CD8-positive, alpha-beta memory T cell (primary cell): ENCODE data around the gene CAND2. TPM values are rescaled to one million over a fixed set of nuclear protein-coding genes. Genes with fewer than 3 reads are reported as not detected.

ENCODE experiments used
- CTCF ChIA-PET: fragments of 350-600 bp; sonication (Branson Sonifier 250); formaldehyde crosslinking; loops from one replicate; lab custom pipeline; 2021; ENCODE audit warnings: antibody characterized with exemption; lab: Charles Lee
- POLR2A ChIA-PET: fragments of 350-600 bp; sonication (Branson Sonifier 250); formaldehyde crosslinking; loops from one replicate; lab custom pipeline; 2021; ENCODE audit warnings: antibody characterized with exemption; lab: Charles Lee
- DNase-seq, 5 donors: peaks; one replicate each; pipeline versions ENCODE4 v3.0.0 to v3.0.0-alpha.2; 2020 to 2022; ENCODE audit warnings: mixed read lengths in 1 of 5
- H3K27ac ChIP-seq: one replicate; pipeline ENCODE4 v1.7.0; 2013; ENCODE audit warnings: low read depth, mild to moderate bottlenecking, low read length, moderate library complexity
- H3K27me3 ChIP-seq: 2 replicates; pipeline ENCODE4 v1.7.0; 2013; ENCODE audit warnings: low read length, mild to moderate bottlenecking; ENCODE audit not compliant: insufficient read depth, poor library complexity, severe bottlenecking
- H3K36me3 ChIP-seq: 2 replicates; pipeline ENCODE4 v1.7.0; 2013; ENCODE audit warnings: mild to moderate bottlenecking, low read length, moderate library complexity; ENCODE audit not compliant: insufficient read depth
- H3K4me1 ChIP-seq: 2 replicates; pipeline ENCODE4 v1.7.0; 2013; ENCODE audit warnings: mild to moderate bottlenecking, low read length, moderate library complexity; ENCODE audit not compliant: insufficient read depth
- H3K4me3 ChIP-seq: 2 replicates; pipeline ENCODE4 v1.7.0; 2013; ENCODE audit warnings: mild to moderate bottlenecking, low read length
- H3K9me3 ChIP-seq: 2 replicates; pipeline ENCODE4 v1.7.0; 2013; ENCODE audit warnings: mild to moderate bottlenecking, low read length
- H3K27ac Mint-ChIP-seq, 8 donors: one replicate each; pipeline ENCODE4 v1.8.0; 2020 to 2021; ENCODE audit warnings: mixed read lengths in 8 of 8, mild to moderate bottlenecking in 6 of 8, inconsistent platforms in 3 of 8, moderate library complexity in 3 of 8
- H3K27me3 Mint-ChIP-seq, 2 donors: one replicate each; pipeline ENCODE4 v1.8.0; 2020 to 2021; ENCODE audit warnings: mixed read lengths in 2 of 2, mild to moderate bottlenecking in 1 of 2, moderate library complexity in 1 of 2
- H3K36me3 Mint-ChIP-seq, 3 donors: one replicate each; pipeline ENCODE4 v1.8.0; 2020 to 2021; ENCODE audit warnings: mixed read lengths in 3 of 3, inconsistent platforms in 1 of 3, mild to moderate bottlenecking in 1 of 3
- H3K4me1 Mint-ChIP-seq, 3 donors: one replicate each; pipeline ENCODE4 v1.8.0; 2020 to 2021; ENCODE audit warnings: mixed read lengths in 3 of 3, inconsistent platforms in 1 of 3, mild to moderate bottlenecking in 1 of 3
- H3K4me3 Mint-ChIP-seq, 7 donors: one replicate each; pipeline ENCODE4 v1.8.0; 2020 to 2021; ENCODE audit warnings: mixed read lengths in 7 of 7, mild to moderate bottlenecking in 6 of 7, moderate library complexity in 4 of 7, inconsistent platforms in 2 of 7
- H3K9me3 Mint-ChIP-seq, 5 donors: one replicate each; pipeline ENCODE4 v1.8.0; 2020 to 2022; ENCODE audit warnings: mixed read lengths in 5 of 5, mild to moderate bottlenecking in 3 of 5, moderate library complexity in 2 of 5, inconsistent platforms in 1 of 5
- polyA plus RNA-seq: library from polyadenylated mRNA; unstranded; fragments of 300-500 nt; fragmentation: Illumina TruSeq; gene quantifications from one replicate; pipeline ENCODE4 v1.2.3, GENCODE V29; 2021
- total RNA-seq, 2 experiments: library from RNA; stranded (reverse); gene quantifications; one replicate each; pipeline ENCODE4 v1.2.3, GENCODE V29; 2021

Gene CAND2
- total and polyA plus RNA-seq, 3 experiments from 2014 or later, result 1.0 to 2.1 (median 1.1) TPM

DNA sequence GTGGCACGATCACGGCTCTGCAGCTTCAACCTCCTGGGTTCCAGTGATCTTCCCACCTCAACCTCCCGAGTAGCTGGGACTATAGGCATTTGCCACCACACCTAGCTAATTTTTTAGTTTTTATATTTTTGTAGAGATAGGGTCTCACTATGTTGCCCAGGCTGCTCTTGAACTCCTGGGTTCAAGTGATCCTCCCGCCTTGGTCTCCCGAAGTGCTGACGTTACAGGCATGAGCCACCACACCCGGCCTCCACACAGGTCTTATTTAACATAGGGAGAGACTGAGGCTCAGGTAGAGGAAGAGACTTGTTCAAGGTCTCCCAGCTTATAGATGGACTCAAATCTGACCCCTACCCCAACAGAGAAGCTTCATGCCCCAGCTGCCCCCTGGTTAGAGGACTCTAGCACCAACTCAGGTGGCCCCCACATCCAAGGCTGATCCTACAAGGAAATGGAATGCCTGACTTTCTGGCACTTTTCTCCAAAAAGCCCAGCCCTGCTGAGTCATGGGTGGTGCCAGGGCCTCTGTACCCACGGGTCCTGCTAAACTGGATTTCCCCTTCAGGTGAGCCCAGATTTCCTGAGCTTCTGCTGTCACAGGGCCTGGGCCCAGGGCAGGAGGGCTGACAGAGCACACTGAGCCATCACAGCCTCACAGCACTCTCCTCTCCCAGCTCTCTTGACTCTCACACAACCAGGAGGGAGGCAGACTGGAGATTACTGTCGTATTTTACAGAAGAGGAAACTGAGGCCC lies 43.0 kb upstream of the CAND2 start:
- H3K4me3 Mint-ChIP-seq, result no peak overlapping the region
- Histone ChIP-seq H3K4me1 (no peaks in the 10 kb centered on the region), H3K4me3 (no peak overlapping the region), H3K36me3 (no peaks in the 10 kb centered on the region), H3K27ac (no peak overlapping the region), H3K27me3 (no peaks in the 10 kb centered on the region), H3K9me3 (no peaks in the 10 kb centered on the region)
- CTCF ChIA-PET, result no interaction called here
- H3K27ac Mint-ChIP-seq, result no peak overlapping the region
- DNase-seq, result no peak
- H3K36me3 Mint-ChIP-seq, result no peaks in the 10 kb centered on the region
- H3K9me3 Mint-ChIP-seq, result peaks cover 0 to 3% (median 0%) of the 10 kb centered on the region in 5 donors
- H3K27me3 Mint-ChIP-seq, result peaks cover 8 to 12% of the 10 kb centered on the region in 2 donors
- H3K4me1 Mint-ChIP-seq, result peaks cover 6 to 13% (median 12%) of the 10 kb centered on the region in 3 donors
- POLR2A ChIA-PET, result no interaction called here

DNA sequence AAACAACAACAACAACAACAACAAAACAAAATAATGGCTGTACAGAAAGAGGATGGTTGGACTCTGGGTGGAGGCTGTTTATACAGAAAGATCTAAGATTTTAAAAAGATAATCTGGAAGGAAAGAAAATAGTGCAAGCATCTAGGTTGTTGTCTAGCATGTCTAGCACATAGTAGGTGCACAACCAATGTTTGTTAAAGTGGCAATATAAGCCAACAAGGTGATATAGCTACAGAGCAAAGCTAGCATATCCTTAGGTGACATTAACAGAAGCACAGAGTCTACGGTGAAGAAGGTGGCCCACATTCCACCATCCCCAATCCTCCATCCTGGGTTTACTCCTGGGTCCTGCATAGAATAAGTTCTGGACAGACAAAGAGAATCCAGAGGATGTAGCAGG lies 42.2 kb upstream of the CAND2 start:
- POLR2A ChIA-PET, result no interaction called here
- Mint-ChIP-seq H3K27me3 (peaks cover 8 to 12% of the 10 kb centered on the region in 2 donors), H3K4me3 (no peak overlapping the region), H3K9me3 (peaks cover 0 to 3% (median 0%) of the 10 kb centered on the region in 5 donors), H3K36me3 (no peaks in the 10 kb centered on the region), H3K27ac (no peak overlapping the region), H3K4me1 (peaks cover 6 to 13% (median 12%) of the 10 kb centered on the region in 3 donors)
- Histone ChIP-seq H3K36me3 (no peaks in the 10 kb centered on the region), H3K27ac (no peak overlapping the region), H3K4me1 (no peaks in the 10 kb centered on the region), H3K9me3 (no peaks in the 10 kb centered on the region), H3K4me3 (no peak overlapping the region), H3K27me3 (no peaks in the 10 kb centered on the region)
- DNase-seq, result no peak
- CTCF ChIA-PET, result no interaction called here

DNA sequence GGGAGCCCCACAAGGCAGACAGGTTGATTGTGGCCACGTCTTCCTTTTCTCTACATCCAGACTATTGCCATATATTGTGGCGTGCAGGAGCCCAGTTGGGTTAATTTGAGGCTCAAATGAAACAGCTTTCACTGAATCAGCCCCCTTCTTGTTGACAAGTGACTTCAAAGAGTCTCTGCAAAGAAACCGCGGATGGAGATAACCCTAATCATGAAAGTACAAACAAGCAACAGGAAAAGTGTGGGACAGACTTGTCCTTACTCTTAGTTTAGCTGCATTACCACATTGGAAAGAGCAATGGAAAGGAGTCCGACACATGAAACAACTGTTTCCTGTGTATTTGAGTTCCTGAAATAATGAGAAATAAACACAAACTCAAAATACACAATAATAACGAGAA lies 40.7 kb upstream of the CAND2 start:
- H3K4me1 Mint-ChIP-seq, result peaks cover 5 to 9% (median 7%) of the 10 kb centered on the region in 3 donors
- Histone ChIP-seq H3K4me3 (no peak overlapping the region), H3K27me3 (no peaks in the 10 kb centered on the region), H3K4me1 (no peaks in the 10 kb centered on the region), H3K36me3 (no peaks in the 10 kb centered on the region), H3K9me3 (no peaks in the 10 kb centered on the region), H3K27ac (no peak overlapping the region)
- no peak for DNase-seq
- peaks cover 12 to 17% of the 10 kb centered on the region in 2 donors for H3K27me3 Mint-ChIP-seq
- no peak overlapping the region for H3K4me3 Mint-ChIP-seq
- H3K27ac Mint-ChIP-seq, result no peak overlapping the region
- H3K9me3 Mint-ChIP-seq, result peaks cover 0 to 3% (median 0%) of the 10 kb centered on the region in 5 donors
- CTCF ChIA-PET, result no interaction called here
- POLR2A ChIA-PET, result no interaction called here
- no peaks in the 10 kb centered on the region for H3K36me3 Mint-ChIP-seq

DNA sequence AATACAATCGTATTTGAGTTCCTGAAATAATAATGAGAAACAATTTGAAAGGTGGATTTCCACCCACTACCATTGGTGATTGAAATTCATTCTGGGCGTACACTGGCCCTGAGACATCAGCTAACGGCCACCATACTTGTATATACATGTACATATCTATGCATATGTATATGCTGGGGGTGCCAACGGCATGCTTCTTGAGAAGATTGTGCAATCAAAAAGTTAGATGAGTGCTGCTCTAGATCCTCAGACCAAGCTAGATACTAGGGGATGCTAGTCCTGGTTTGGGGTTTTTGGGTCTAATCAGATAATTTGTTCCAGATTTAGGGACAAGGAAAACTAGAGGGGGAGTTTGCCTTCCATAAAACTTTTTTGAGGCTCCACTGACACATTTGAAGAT lies 40.3 kb upstream of the CAND2 start:
- no peaks in the 10 kb centered on the region for H3K9me3 ChIP-seq
- no peaks in the 10 kb centered on the region for H3K36me3 ChIP-seq
- no peak overlapping the region for H3K27ac ChIP-seq
- CTCF ChIA-PET, result no interaction called here
- Mint-ChIP-seq H3K4me1 (peaks cover 4 to 7% (median 5%) of the 10 kb centered on the region in 3 donors), H3K36me3 (no peaks in the 10 kb centered on the region), H3K4me3 (no peak overlapping the region), H3K27ac (no peak overlapping the region), H3K27me3 (peaks cover 12 to 20% of the 10 kb centered on the region in 2 donors), H3K9me3 (peaks cover 0 to 3% (median 0%) of the 10 kb centered on the region in 5 donors)
- no peaks in the 10 kb centered on the region for H3K27me3 ChIP-seq
- H3K4me3 ChIP-seq, result no peak overlapping the region
- no peak for DNase-seq
- no peaks in the 10 kb centered on the region for H3K4me1 ChIP-seq
- POLR2A ChIA-PET, result no interaction called here

DNA sequence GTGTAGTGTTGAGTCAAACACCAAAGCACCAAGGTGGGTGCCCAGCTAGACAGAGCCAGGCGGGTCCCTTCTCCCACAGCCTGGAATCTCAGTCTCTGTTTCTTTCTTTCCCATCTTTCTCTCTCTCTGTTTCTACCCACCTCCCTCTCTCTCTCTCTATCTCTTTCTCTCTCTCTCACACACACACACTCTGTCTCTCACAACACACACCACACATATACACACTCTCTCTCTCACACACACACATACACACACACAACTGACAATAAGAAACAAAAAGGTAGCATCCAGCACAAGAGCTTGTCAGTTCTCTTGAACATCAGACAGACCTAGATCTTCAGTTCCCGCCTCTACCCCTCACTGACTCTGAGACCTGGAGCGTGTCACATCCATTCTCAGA lies 39.8 kb upstream of the CAND2 start:
- Mint-ChIP-seq H3K4me3 (no peak overlapping the region), H3K27ac (no peak overlapping the region), H3K36me3 (no peaks in the 10 kb centered on the region), H3K27me3 (peaks cover 12 to 20% of the 10 kb centered on the region in 2 donors), H3K9me3 (peaks cover 0 to 3% (median 0%) of the 10 kb centered on the region in 5 donors), H3K4me1 (peaks cover 4 to 7% (median 5%) of the 10 kb centered on the region in 3 donors)
- Histone ChIP-seq H3K36me3 (no peaks in the 10 kb centered on the region), H3K27me3 (no peaks in the 10 kb centered on the region), H3K4me1 (no peaks in the 10 kb centered on the region), H3K9me3 (no peaks in the 10 kb centered on the region), H3K4me3 (no peak overlapping the region), H3K27ac (no peak overlapping the region)
- POLR2A ChIA-PET, result no interaction called here
- DNase-seq, result no peak
- CTCF ChIA-PET, result interaction anchor here (0.7 kb wide), 1 partner anchor 27 kb away, joined by 3 read pairs; no protein-coding TSS in a partner anchor

DNA sequence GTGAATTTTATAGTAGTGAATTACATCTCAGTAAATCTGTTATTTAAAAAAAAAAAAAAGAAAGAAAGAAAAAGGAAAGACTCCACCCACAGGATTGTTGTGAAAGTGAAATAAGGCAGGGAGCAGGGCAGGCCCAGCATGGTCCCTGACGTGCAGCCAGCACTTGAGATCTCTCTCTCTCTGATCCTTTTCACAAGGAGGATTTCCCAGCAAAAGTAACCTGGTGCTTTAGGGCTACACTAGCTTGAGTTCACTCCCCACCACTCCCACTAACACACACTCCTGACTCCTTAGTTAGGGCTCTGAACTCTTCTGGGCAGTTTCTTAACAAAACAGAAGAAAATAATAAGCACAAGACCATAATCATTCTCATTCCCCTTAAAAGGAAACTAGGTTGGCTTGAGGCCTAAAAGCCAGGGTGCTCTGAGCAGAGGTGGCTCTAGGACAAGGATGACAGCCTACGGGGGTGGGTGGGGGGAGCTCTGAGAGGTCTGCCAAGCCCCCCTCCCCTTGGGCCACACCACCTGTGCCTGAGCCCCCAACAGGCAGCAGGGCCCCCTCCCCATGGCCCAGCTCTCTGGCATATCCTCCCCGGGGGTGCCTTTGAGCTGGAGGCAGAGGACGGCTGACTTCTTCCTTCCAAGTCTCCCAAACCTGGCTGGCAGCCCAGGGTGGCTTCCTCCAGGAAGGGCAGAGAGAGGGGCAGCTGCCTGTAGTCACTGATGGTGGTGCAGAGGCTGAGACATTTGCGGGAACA lies 38.3 kb upstream of the CAND2 start:
- Histone ChIP-seq H3K27ac (no peak overlapping the region), H3K9me3 (no peaks in the 10 kb centered on the region), H3K27me3 (no peaks in the 10 kb centered on the region), H3K4me3 (no peak overlapping the region), H3K4me1 (no peaks in the 10 kb centered on the region), H3K36me3 (no peaks in the 10 kb centered on the region)
- Mint-ChIP-seq H3K4me3 (no peak overlapping the region), H3K9me3 (peaks cover 0 to 3% (median 0%) of the 10 kb centered on the region in 5 donors), H3K27ac (no peak overlapping the region), H3K36me3 (no peaks in the 10 kb centered on the region), H3K4me1 (peaks cover 4 to 7% (median 5%) of the 10 kb centered on the region in 3 donors), H3K27me3 (peaks cover 14 to 20% of the 10 kb centered on the region in 2 donors)
- ChIA-PET POLR2A (no interaction called here), CTCF (interaction anchor here (1.8 kb wide), 1 partner anchor 9 kb away, joined by 5 read pairs; no protein-coding TSS in a partner anchor)
- DNase-seq, result no peak

DNA sequence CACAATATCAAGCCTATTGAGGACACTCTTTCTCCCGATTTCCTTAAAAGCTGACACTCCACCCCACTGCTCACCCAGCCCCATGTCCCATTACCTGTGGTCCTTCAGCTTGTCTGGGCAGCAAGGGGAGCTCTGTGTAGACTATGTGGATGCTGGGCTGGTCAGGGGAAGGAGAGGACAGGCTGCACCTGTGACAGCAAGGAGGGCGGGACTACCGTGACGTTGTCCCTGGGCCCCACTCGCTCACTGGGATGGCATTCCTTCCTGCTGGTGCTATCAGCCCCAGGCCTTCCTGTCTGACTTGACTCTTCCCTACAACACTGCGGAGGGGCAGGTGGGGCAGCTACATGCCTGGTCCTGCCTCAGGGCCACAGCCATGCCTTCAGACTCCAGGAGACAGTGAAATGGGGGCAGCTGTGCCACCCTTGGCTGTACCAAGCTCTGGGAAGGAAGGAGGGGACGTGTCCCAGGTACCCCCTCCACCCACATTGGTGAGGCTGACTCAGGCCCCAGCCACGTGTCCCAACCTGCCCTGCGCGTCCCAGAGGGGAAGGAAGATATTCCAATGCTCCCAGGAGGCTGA lies 37.3 kb upstream of the CAND2 start, which contains the start of gene TMEM40:
Gene TMEM40, minus strand, starts transcription at position 163 of the 583 bp plus-strand sequence. CDS start 9,427 bp downstream, outside the sequence.
- no peaks in the 10 kb centered on the region for H3K36me3 Mint-ChIP-seq
- Histone ChIP-seq H3K4me3 (no peak within 1 kb of the TSS), H3K27ac (no peak within 1 kb of the TSS), H3K9me3 (no peaks in the 10 kb centered on the region), H3K4me1 (no peaks in the 10 kb centered on the region), H3K27me3 (no peaks in the 10 kb centered on the region), H3K36me3 (no peaks in the 10 kb centered on the region)
- H3K27me3 Mint-ChIP-seq, result peaks cover 11 to 20% of the 10 kb centered on the region in 2 donors
- POLR2A ChIA-PET, result no interaction called here
- no peak for DNase-seq
- H3K4me1 Mint-ChIP-seq, result peaks cover 4 to 7% (median 5%) of the 10 kb centered on the region in 3 donors
- no peak within 1 kb of the TSS for H3K4me3 Mint-ChIP-seq
- CTCF ChIA-PET, result interaction anchor here (1.8 kb wide), 1 partner anchor 10 kb away, joined by 5 read pairs; no protein-coding TSS in a partner anchor
- H3K9me3 Mint-ChIP-seq, result peaks cover 0 to 3% (median 0%) of the 10 kb centered on the region in 5 donors
- H3K27ac Mint-ChIP-seq, result peak within 1 kb of the TSS in 1 of 8 donors; percentile 74
